Endodermal cell (in vitro differentiated cells): ENCODE data around the gene EXD2. TPM values are rescaled to one million over a fixed set of nuclear protein-coding genes. Genes with fewer than 3 reads are reported as not detected.

ENCODE experiments used
- DNase-seq: peaks from one replicate; pipeline ENCODE4 v3.0.0-alpha.2; 2017
- H3K27ac ChIP-seq: 2 replicates; pipeline ENCODE4 v1.5.1; 2013; ENCODE audit warnings: mild to moderate bottlenecking, low read depth, low read length, moderate library complexity
- H3K27me3 ChIP-seq: 2 replicates; pipeline ENCODE4 v1.6.1; 2013; ENCODE audit warnings: mild to moderate bottlenecking, low read length, moderate library complexity; ENCODE audit not compliant: insufficient read depth, control insufficient read depth, poor library complexity, severe bottlenecking
- H3K36me3 ChIP-seq: 2 replicates; pipeline ENCODE4 v1.7.0; 2013; ENCODE audit warnings: mild to moderate bottlenecking, low read length, moderate library complexity; ENCODE audit not compliant: control insufficient read depth, insufficient read depth
- H3K4me1 ChIP-seq: one replicate; pipeline ENCODE4 v1.7.0; 2013; ENCODE audit warnings: low read length; ENCODE audit not compliant: control insufficient read depth, insufficient read depth
- H3K4me3 ChIP-seq: 2 replicates; pipeline ENCODE4 v1.5.1; 2013; ENCODE audit warnings: mild to moderate bottlenecking, low read length, moderate library complexity
- H3K9ac ChIP-seq: 2 replicates; pipeline ENCODE4 v1.6.1; 2013; ENCODE audit warnings: mild to moderate bottlenecking, low read length, moderate library complexity; ENCODE audit not compliant: poor library complexity, severe bottlenecking; ENCODE audit errors: extremely low read depth
- H3K9me3 ChIP-seq: 2 replicates; pipeline ENCODE4 v1.6.1; 2013; ENCODE audit warnings: mild to moderate bottlenecking, low read length, moderate library complexity; ENCODE audit not compliant: control insufficient read depth
- H3K27ac Mint-ChIP-seq: 2 replicates; pipeline ENCODE4 v1.8.0; 2020; ENCODE audit warnings: mixed read lengths
- H3K27me3 Mint-ChIP-seq: 2 replicates; pipeline ENCODE4 v1.8.0; 2021; ENCODE audit warnings: mild to moderate bottlenecking, mixed read lengths; ENCODE audit not compliant: insufficient read depth
- H3K36me3 Mint-ChIP-seq: 2 replicates; pipeline ENCODE4 v1.8.0; 2020; ENCODE audit warnings: low read depth, mixed read lengths
- H3K4me1 Mint-ChIP-seq: 2 replicates; pipeline ENCODE4 v1.8.0; 2020; ENCODE audit warnings: mixed read lengths
- H3K4me3 Mint-ChIP-seq: 2 replicates; pipeline ENCODE4 v1.8.0; 2020; ENCODE audit warnings: mild to moderate bottlenecking, moderate library complexity, mixed read lengths
- H3K9me3 Mint-ChIP-seq: 2 replicates; pipeline ENCODE4 v1.8.0; 2020; ENCODE audit warnings: mild to moderate bottlenecking, mixed read lengths
- CTCF ChIP-seq: fragments of 200-600 bp; sonication (generic); conservative IDR thresholded peaks from 2 replicates; pipeline ENCODE4 v1.5.0; 2021; ENCODE audit warnings: antibody characterized with exemption, mild to moderate bottlenecking
- WGBS, 2 experiments: methylation state at CpG; one replicate each; pipeline versions ENCODE4 v1.1.5 to v1.1.7; 2013; ENCODE audit warnings: missing lambda C conversion rate in 2 of 2, mixed read lengths in 1 of 2; ENCODE audit not compliant: insufficient coverage in 1 of 2, insufficient read length in 1 of 2; 5-methylcytosine and 5-hydroxymethylcytosine counted together
- total RNA-seq, 2 donors: library from RNA; stranded (reverse); fragmentation: NEBNext Ultra II Directional in 1 of 2; extraction: Animal tissue kit (Norgen Biotek cat#: 25700) in 1 of 2; gene quantifications; 2 replicates in 1 of 2; 3 replicates in 1 of 2; pipeline ENCODE4 v1.2.1, GENCODE V29; 2021

Gene EXD2
- total RNA-seq, 2 donors from 2014 or later, result 26.9 to 27.2 TPM

GRCh38 chr14:69224946-69225345 is 33.6 kb downstream of the EXD2 start:
- peaks cover 29% of the 10 kb centered on the region for H3K36me3 Mint-ChIP-seq
- WGBS, 2 experiments, result 93 to 94% methylated on average over 4 of the region's 4 CpGs

GRCh38 chr14:69226178-69226577 is 34.9 kb downstream of the EXD2 start:
- Mint-ChIP-seq H3K36me3 (peaks cover 32% of the 10 kb centered on the region), H3K4me3 (no peak overlapping the region), H3K9me3 (no peaks in the 10 kb centered on the region), H3K4me1 (peaks cover 6% of the 10 kb centered on the region), H3K27me3 (no peaks in the 10 kb centered on the region), H3K27ac (no peak overlapping the region)
- no peak for DNase-seq
- Histone ChIP-seq H3K27ac (no peak overlapping the region), H3K4me3 (no peak overlapping the region), H3K9me3 (no peaks in the 10 kb centered on the region), H3K36me3 (peaks cover 12% of the 10 kb centered on the region), H3K27me3 (no peaks in the 10 kb centered on the region), H3K4me1 (no peaks in the 10 kb centered on the region), H3K9ac (no peak overlapping the region)
- no peak for TF ChIP-seq CTCF
- 81 to 83% methylated on average over 8 to 9 of the region's 9 CpGs for WGBS, 2 experiments

More at GRCh38 chr14:69224946-69225345, 33.6 kb downstream of the EXD2 start:
- no peaks in the 10 kb centered on the region for H3K27me3 ChIP-seq
- no peaks in the 10 kb centered on the region for H3K9me3 ChIP-seq
- DNase-seq, result no peak
- Mint-ChIP-seq H3K4me1 (peaks cover 6% of the 10 kb centered on the region), H3K27me3 (no peaks in the 10 kb centered on the region), H3K9me3 (no peaks in the 10 kb centered on the region), H3K4me3 (no peak overlapping the region), H3K27ac (no peak overlapping the region)
- no peak overlapping the region for H3K9ac ChIP-seq
- no peaks in the 10 kb centered on the region for H3K4me1 ChIP-seq
- no peak overlapping the region for H3K4me3 ChIP-seq
- H3K36me3 ChIP-seq, result peaks cover 12% of the 10 kb centered on the region
- no peak for TF ChIP-seq CTCF
- H3K27ac ChIP-seq, result no peak overlapping the region

GRCh38 chr14:69226736-69227135 is 35.4 kb downstream of the EXD2 start:
- Histone ChIP-seq H3K4me1 (no peaks in the 10 kb centered on the region), H3K27ac (no peak overlapping the region), H3K27me3 (no peaks in the 10 kb centered on the region), H3K36me3 (peaks cover 13% of the 10 kb centered on the region), H3K9me3 (no peaks in the 10 kb centered on the region), H3K4me3 (no peak overlapping the region), H3K9ac (no peak overlapping the region)
- Mint-ChIP-seq H3K27ac (no peak overlapping the region), H3K4me1 (peaks cover 6% of the 10 kb centered on the region), H3K27me3 (no peaks in the 10 kb centered on the region), H3K36me3 (peaks cover 36% of the 10 kb centered on the region), H3K4me3 (no peak overlapping the region), H3K9me3 (no peaks in the 10 kb centered on the region)
- no peak for DNase-seq
- WGBS, 2 experiments, result 96% methylated on average over 2 of the region's 2 CpGs; no CpG with 5 or more reads in 1 of the 2 experiments
- TF ChIP-seq CTCF, result no peak
